NB4 (cell line): ENCODE data around the gene UNC45A.

Experiments used
- DNase-seq: peaks from one replicate; pipeline ENCODE4 v3.0.0; 2010; ENCODE audit warnings: low read depth
- H3K4me3 ChIP-seq: one replicate; pipeline ENCODE4 v1.5.1; 2011; ENCODE audit warnings: mild to moderate bottlenecking, low read depth, low read length, moderate library complexity
- MYC ChIP-seq: IDR thresholded peaks from 2 replicates; pipeline ENCODE4 v1.6.1; 2011; ENCODE audit warnings: low read depth, low read length
- POLR2A ChIP-seq: IDR thresholded peaks from 2 replicates; pipeline ENCODE4 v1.6.1; 2011; ENCODE audit warnings: mild to moderate bottlenecking; ENCODE audit not compliant: insufficient read length; ENCODE audit errors: extremely low read depth
- TF ChIP-seq, protein P1 (sequence below): IDR thresholded peaks from 2 replicates; pipeline ENCODE4 v1.6.1; 2011; ENCODE audit warnings: low read depth, low read length
- TF ChIP-seq, protein P2 (sequence below): IDR thresholded peaks from one replicate; pipeline ENCODE4 v1.5.1; 2012; ENCODE audit warnings: low read depth, low read length

UNC45A gene, protein sequence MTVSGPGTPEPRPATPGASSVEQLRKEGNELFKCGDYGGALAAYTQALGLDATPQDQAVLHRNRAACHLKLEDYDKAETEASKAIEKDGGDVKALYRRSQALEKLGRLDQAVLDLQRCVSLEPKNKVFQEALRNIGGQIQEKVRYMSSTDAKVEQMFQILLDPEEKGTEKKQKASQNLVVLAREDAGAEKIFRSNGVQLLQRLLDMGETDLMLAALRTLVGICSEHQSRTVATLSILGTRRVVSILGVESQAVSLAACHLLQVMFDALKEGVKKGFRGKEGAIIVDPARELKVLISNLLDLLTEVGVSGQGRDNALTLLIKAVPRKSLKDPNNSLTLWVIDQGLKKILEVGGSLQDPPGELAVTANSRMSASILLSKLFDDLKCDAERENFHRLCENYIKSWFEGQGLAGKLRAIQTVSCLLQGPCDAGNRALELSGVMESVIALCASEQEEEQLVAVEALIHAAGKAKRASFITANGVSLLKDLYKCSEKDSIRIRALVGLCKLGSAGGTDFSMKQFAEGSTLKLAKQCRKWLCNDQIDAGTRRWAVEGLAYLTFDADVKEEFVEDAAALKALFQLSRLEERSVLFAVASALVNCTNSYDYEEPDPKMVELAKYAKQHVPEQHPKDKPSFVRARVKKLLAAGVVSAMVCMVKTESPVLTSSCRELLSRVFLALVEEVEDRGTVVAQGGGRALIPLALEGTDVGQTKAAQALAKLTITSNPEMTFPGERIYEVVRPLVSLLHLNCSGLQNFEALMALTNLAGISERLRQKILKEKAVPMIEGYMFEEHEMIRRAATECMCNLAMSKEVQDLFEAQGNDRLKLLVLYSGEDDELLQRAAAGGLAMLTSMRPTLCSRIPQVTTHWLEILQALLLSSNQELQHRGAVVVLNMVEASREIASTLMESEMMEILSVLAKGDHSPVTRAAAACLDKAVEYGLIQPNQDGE

DNA sequence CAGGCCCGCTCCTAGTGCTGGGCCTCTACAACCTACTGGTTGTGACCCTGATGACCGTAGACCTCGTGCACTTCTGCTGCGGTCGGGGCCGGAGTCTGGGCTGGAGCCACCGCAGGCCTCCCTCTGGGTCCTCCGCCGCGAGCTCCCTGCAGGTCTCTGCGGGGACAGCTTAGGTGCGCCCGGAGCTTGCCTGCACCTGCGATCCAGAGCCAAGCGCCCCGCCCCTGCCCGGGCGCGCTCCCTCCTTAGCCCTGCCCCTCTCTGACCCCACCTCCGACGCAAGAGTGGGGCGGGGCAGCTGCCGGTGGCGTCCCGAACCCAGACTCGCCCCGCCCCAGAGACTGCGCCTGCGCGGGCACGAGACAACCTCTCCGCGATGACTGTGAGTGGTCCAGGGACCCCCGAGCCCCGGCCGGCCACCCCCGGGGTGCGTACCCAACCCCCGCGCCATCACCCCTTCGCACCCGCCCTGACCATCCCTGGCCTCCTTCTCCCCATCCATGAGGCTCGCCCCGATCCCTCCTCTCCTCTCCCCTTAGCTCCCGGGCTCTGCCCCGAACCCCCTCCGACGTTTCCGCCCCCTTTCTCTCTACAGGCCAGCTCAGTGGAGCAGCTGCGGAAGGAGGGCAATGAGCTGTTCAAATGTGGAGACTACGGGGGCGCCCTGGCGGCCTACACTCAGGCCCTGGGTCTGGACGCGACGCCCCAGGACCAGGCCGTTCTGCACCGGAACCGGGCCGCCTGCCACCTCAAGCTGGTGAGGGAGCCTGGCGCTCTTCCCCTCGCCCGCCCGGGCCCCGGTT, at the start of gene UNC45A:
UNC45A (plus strand) TSS at position 337 of the 803 bp plus-strand sequence; CDS start at position 377, 40 bp downstream.
- DNase-seq: peak; percentile 90
- TF ChIP-seq MYC: no peak; the same call in 1 of the 2 replicates
- TF ChIP-seq, protein P1, sequence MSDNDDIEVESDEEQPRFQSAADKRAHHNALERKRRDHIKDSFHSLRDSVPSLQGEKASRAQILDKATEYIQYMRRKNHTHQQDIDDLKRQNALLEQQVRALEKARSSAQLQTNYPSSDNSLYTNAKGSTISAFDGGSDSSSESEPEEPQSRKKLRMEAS: 0 out of 2 replicates have a peak, but pooled peaks have one; percentile 28
- TF ChIP-seq POLR2A: peak; percentile 70
- peak within 1 kb of the TSS; percentile 63 for H3K4me3 ChIP-seq

DNA sequence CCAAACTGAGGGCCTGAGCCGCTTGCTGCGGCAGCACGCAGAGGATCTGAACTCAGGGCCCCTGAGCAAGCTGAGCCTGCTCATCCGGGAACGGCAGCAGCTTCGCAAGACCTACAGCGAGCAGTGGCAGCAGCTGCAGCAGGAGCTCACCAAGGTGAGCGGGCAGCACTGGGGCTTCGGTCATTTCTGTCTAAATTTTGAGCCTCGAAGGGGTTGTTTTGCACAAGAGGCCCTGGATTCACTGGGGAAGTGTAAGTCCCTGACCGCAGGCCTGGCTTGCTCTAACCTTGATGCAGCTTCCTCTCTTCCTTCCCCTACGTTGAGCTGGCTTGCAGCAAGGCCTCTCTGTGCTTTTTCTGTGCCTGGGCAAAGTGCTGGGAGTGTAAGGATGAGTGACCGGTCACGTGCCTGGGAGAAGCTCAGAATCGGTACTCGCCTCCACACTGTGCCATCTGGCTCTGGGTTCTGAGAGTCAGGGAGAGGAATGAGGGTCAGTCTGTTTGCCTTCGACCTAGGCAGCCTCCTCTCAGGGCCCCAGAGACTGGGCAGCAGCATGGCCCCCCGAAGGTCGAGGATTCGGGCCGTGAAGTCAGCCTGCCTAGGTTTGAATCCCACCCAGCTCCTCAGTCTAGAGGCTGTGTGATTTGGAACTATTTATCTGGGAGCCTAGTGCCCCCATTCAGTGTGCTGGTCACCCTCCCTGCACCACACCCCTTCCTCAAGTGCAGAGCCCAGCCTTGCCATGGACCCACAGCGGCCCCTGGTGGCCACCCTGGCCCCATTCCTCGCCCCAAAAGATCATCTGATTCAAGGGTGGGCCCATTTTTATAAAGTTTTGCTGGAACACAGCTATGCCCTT, 49.4 kb upstream of the UNC45A start:
- H3K4me3 ChIP-seq: peak overlapping the region; percentile 84
- peak; percentile 96 for DNase-seq
- TF ChIP-seq POLR2A (peak; percentile 25), MYC (0 out of 2 replicates have a peak, but pooled peaks have one; percentile 32)
- TF ChIP-seq, protein P2, sequence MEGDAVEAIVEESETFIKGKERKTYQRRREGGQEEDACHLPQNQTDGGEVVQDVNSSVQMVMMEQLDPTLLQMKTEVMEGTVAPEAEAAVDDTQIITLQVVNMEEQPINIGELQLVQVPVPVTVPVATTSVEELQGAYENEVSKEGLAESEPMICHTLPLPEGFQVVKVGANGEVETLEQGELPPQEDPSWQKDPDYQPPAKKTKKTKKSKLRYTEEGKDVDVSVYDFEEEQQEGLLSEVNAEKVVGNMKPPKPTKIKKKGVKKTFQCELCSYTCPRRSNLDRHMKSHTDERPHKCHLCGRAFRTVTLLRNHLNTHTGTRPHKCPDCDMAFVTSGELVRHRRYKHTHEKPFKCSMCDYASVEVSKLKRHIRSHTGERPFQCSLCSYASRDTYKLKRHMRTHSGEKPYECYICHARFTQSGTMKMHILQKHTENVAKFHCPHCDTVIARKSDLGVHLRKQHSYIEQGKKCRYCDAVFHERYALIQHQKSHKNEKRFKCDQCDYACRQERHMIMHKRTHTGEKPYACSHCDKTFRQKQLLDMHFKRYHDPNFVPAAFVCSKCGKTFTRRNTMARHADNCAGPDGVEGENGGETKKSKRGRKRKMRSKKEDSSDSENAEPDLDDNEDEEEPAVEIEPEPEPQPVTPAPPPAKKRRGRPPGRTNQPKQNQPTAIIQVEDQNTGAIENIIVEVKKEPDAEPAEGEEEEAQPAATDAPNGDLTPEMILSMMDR: peak; percentile 96
- TF ChIP-seq, protein P1: peak; percentile 76

DNA sequence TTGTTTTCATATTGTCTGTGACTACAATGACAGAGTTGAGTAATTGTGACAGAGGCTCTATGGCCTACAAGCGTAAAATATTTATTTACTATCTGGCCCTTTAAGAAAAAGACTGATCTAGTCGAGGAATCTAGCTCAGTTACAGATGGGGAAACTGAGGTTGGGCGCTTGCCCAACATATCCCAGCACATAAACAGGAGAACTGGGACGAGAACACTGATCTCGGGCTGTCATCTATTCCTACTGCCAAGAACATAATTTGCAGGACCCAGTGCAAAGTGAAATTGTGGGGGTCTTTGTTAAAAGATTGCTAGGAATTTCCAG, 48.8 kb upstream of the UNC45A start:
- peak overlapping the region; percentile 84 for H3K4me3 ChIP-seq
- TF ChIP-seq MYC: no peak
- TF ChIP-seq POLR2A: no peak
- TF ChIP-seq, protein P1: no peak
- TF ChIP-seq, protein P2: no peak
- no peak for DNase-seq

DNA sequence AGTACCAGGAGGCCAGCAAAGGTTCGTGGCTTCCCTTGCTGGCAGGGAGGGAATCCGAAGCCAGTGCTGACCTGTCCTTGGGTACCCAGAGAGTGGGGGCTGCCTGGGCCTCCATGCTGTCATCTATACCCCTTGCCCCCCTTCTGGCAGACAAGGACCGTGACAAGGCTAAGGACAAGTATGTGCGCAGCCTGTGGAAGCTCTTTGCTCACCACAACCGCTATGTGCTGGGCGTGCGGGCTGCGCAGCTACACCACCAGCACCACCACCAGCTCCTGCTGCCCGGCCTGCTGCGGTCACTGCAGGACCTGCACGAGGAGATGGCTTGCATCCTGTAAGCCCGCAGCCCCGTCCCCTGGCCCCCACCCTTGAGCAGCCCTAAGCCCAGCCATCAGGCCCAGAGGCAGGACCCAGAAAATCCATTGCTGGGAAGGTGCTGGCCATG, 48.0 kb upstream of the UNC45A start:
- DNase-seq: no peak
- TF ChIP-seq, protein P1: no peak
- TF ChIP-seq, protein P2: no peak
- TF ChIP-seq MYC (no peak), POLR2A (no peak)
- no peak overlapping the region for H3K4me3 ChIP-seq

DNA sequence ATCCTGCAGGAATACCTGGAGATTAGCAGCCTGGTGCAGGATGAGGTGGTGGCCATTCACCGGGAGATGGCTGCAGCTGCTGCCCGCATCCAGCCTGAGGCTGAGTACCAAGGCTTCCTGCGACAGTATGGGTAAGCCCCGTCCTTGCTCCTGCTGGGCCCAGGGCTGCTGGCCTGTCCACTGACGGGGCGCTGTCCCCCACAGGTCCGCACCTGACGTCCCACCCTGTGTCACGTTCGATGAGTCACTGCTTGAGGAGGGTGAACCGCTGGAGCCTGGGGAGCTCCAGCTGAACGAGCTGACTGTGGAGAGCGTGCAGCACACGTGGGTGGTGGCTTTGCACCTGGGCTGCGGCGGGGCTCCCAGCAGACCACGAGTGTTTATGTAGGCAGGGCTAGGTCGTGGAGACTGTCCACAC, 45.8 kb upstream of the UNC45A start:
- no peak for DNase-seq
- H3K4me3 ChIP-seq: no peak overlapping the region

More for the DNA sequence above, 45.8 kb upstream of the UNC45A start:
- TF ChIP-seq POLR2A: no peak
- TF ChIP-seq MYC: no peak
- TF ChIP-seq, protein P1: no peak
- TF ChIP-seq, protein P2: no peak
